ENCODE results near the gene CBLB.

- no peak for TF ChIP-seq CTCF (conservative IDR thresholded peaks at IDR 0.05; ENCODE audit: low read depth, low read length)
- no peak for TF ChIP-seq EZH2phosphoT487 (IDR thresholded peaks at IDR 0.05; ENCODE audit: borderline replicate concordance, low read length)
These were observed 137.9 kb downstream of the CBLB start for GRCh38 chr3:105730801-105731354.

All from PC-3 (cell line).